ENCODE measurements around the gene KHDRBS1. TPM values are rescaled to one million over a fixed set of nuclear protein-coding genes. Genes with fewer than 3 reads are reported as not detected.

Gene KHDRBS1
- total and polyA plus RNA-seq, 2 of the 13 experiments (the other 11 are each of a cell fraction or from before 2014, with no cell fraction given): 25.1 to 39.0 TPM

- no peak for TF ChIP-seq BRCA1 (CRISPR knock-in tag; IDR thresholded peaks at IDR 0.05)
- TF ChIP-seq MBD4 (IDR thresholded peaks at IDR 0.05; ENCODE audit: borderline replicate concordance, low read length): no peak
- peak; percentile 47; the same call in 1 of the 2 replicates for TF ChIP-seq GFI1 (CRISPR knock-in tag; IDR thresholded peaks at IDR 0.05; ENCODE audit: borderline replicate concordance)
- peak; percentile 96 for TF ChIP-seq RBFOX2 (IDR thresholded peaks at IDR 0.05; ENCODE audit: low read depth, low read length)
- TF ChIP-seq ZNF230 (CRISPR knock-in tag; IDR thresholded peaks at IDR 0.05): peak; percentile 95; the same call in 1 of the 2 replicates
- TF ChIP-seq ZFP36L2 (CRISPR knock-in tag; IDR thresholded peaks at IDR 0.05): no peak
- TF ChIP-seq MYPOP (CRISPR knock-in tag; IDR thresholded peaks at IDR 0.05): peak; percentile 82; the same call in 1 of the 2 replicates
- peak; percentile 57; the same call in 1 of the 2 replicates for TF ChIP-seq ZZZ3 (CRISPR knock-in tag; IDR thresholded peaks at IDR 0.05; ENCODE audit: borderline replicate concordance)
- TF ChIP-seq, protein P1, sequence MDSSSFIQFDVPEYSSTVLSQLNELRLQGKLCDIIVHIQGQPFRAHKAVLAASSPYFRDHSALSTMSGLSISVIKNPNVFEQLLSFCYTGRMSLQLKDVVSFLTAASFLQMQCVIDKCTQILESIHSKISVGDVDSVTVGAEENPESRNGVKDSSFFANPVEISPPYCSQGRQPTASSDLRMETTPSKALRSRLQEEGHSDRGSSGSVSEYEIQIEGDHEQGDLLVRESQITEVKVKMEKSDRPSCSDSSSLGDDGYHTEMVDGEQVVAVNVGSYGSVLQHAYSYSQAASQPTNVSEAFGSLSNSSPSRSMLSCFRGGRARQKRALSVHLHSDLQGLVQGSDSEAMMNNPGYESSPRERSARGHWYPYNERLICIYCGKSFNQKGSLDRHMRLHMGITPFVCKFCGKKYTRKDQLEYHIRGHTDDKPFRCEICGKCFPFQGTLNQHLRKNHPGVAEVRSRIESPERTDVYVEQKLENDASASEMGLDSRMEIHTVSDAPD (CRISPR knock-in tag; IDR thresholded peaks at IDR 0.05): no peak
- no peak for TF ChIP-seq PCBP2 (optimal IDR thresholded peaks at IDR 0.05; ENCODE audit: low read depth, low read length, poor library complexity, severe bottlenecking)
- TF ChIP-seq AHDC1 (CRISPR knock-in tag; IDR thresholded peaks at IDR 0.05; ENCODE audit: borderline replicate concordance): no peak
- peak; percentile 92 for TF ChIP-seq FOXC1 (CRISPR knock-in tag; IDR thresholded peaks at IDR 0.05; ENCODE audit: borderline replicate concordance)
- no peak; the same call in none of the 2 replicates for TF ChIP-seq ZNF879 (CRISPR knock-in tag; IDR thresholded peaks at IDR 0.05)
- TF ChIP-seq, protein P2, sequence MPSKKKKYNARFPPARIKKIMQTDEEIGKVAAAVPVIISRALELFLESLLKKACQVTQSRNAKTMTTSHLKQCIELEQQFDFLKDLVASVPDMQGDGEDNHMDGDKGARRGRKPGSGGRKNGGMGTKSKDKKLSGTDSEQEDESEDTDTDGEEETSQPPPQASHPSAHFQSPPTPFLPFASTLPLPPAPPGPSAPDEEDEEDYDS (CRISPR knock-in tag; IDR thresholded peaks at IDR 0.05): peak; percentile 84
- TF ChIP-seq ZNF256 (CRISPR knock-in tag; conservative IDR thresholded peaks at IDR 0.05): no peak; the same call in 1 of the 2 replicates
- peak; percentile 53; the same call in 1 of the 2 replicates for TF ChIP-seq E2F5 (CRISPR knock-in tag; conservative IDR thresholded peaks at IDR 0.05)
- no peak for TF ChIP-seq ZNF720 (CRISPR knock-in tag; IDR thresholded peaks at IDR 0.05)
- TF ChIP-seq GATA4 (IDR thresholded peaks at IDR 0.05; ENCODE audit: borderline replicate concordance, low read depth): no peak
- peak; percentile 52 for TF ChIP-seq RARA (CRISPR knock-in tag; IDR thresholded peaks at IDR 0.05)
- 0 out of 2 replicates have a peak, but pooled peaks have one; percentile 12 for TF ChIP-seq ZNF263 (CRISPR knock-in tag; IDR thresholded peaks at IDR 0.05)
Measured at GRCh38 chr1:32013386-32014198, at the start of gene KHDRBS1 (continued).
